ENCODE measurements around the gene ATP1A3. TPM values are rescaled to one million over a fixed set of nuclear protein-coding genes. Genes with fewer than 3 reads are reported as not detected.

Gene ATP1A3
- total and polyA plus RNA-seq, 2 of the 13 experiments (the other 11 are each of a cell fraction or from before 2014, with no cell fraction given), result 0.01 to 0.04 TPM

GRCh38 chr19:41978470-41978869, 15.6 kb downstream of the ATP1A3 start (continued):
- no peak for TF ChIP-seq KIAA2018 (CRISPR knock-in tag; IDR thresholded peaks at IDR 0.05; ENCODE audit: borderline replicate concordance)
- no peak for TF ChIP-seq KLF16 (CRISPR knock-in tag; IDR thresholded peaks at IDR 0.05)
- no peak for TF ChIP-seq ZSCAN30 (CRISPR knock-in tag; IDR thresholded peaks at IDR 0.05)
- no peak for TF ChIP-seq ZNF205 (CRISPR knock-in tag; IDR thresholded peaks at IDR 0.05)
- TF ChIP-seq IRF9 (CRISPR knock-in tag; IDR thresholded peaks at IDR 0.05; ENCODE audit: borderline replicate concordance), result no peak
- no peak for TF ChIP-seq DR1 (CRISPR knock-in tag; IDR thresholded peaks at IDR 0.05)
- no peak for TF ChIP-seq ZNF326 (CRISPR knock-in tag; IDR thresholded peaks at IDR 0.05; ENCODE audit: borderline replicate concordance)

All from HepG2 (cell line).